Measurements from ENCODE around the gene MT2A. TPM values are rescaled to one million over a fixed set of nuclear protein-coding genes. Genes with fewer than 3 reads are reported as not detected.
A peak's percentile ranks its signal among the peaks of the same experiment; 100 is the strongest.
"Not testable (repeated sequence)": the region's sequence is repeated elsewhere in the genome, so short reads cannot be mapped to it uniquely, and the experiment has no call there.

MT2A gene
- total RNA-seq, 1 donor from 2014 or later: 419 TPM

DNA sequence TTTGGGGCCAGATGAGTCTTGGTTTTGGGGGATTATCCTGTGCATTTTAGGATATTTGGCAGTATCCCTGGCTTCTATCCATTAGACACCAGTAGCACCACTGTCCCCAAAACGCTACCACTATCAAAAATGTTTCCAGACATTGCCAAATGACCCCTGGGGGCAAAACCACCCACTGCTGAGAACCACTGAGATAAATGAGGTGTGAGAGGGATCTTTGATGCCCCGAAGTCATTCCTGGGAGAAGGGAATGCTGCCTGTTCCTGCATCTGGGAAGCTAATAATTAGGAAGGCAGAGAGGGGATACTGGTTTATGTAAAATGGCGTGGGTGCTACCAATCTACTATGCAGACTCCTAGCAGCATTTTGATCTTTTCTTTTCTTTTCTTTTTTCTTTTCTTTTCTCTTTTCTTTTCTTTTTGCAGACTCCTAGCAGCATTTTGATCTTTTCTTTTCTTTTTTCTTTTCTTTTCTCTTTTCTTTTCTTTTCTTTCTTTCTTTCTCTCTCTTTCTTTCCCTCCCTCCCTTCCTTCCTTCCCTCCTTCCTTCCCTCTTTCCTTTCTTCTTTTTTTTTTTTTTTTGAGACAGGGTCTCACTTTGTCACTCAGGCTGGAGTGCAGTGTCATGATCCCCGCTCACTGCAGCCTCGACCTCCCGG, 27.9 kb upstream of the MT2A start:
- H3K9me3 Mint-ChIP-seq (ENCODE audit: unreplicated experiment): no peaks in the 10 kb centered on the region
- H3K4me3 Mint-ChIP-seq (ENCODE audit: unreplicated experiment): no peak overlapping the region
- H3K36me3 Mint-ChIP-seq (ENCODE audit: unreplicated experiment): no peaks in the 10 kb centered on the region
- peaks cover 8% of the 10 kb centered on the region for H3K27me3 Mint-ChIP-seq (ENCODE audit: unreplicated experiment)
- TF ChIP-seq, protein P1, sequence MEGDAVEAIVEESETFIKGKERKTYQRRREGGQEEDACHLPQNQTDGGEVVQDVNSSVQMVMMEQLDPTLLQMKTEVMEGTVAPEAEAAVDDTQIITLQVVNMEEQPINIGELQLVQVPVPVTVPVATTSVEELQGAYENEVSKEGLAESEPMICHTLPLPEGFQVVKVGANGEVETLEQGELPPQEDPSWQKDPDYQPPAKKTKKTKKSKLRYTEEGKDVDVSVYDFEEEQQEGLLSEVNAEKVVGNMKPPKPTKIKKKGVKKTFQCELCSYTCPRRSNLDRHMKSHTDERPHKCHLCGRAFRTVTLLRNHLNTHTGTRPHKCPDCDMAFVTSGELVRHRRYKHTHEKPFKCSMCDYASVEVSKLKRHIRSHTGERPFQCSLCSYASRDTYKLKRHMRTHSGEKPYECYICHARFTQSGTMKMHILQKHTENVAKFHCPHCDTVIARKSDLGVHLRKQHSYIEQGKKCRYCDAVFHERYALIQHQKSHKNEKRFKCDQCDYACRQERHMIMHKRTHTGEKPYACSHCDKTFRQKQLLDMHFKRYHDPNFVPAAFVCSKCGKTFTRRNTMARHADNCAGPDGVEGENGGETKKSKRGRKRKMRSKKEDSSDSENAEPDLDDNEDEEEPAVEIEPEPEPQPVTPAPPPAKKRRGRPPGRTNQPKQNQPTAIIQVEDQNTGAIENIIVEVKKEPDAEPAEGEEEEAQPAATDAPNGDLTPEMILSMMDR (IDR thresholded peaks at IDR 0.05): no peak
- DNase-seq (ENCODE audit: extremely low spot score, unreplicated experiment): no peak
- no peaks in the 10 kb centered on the region for H3K4me1 Mint-ChIP-seq (ENCODE audit: unreplicated experiment)
- H3K27ac Mint-ChIP-seq (ENCODE audit: unreplicated experiment): no peak overlapping the region

DNA sequence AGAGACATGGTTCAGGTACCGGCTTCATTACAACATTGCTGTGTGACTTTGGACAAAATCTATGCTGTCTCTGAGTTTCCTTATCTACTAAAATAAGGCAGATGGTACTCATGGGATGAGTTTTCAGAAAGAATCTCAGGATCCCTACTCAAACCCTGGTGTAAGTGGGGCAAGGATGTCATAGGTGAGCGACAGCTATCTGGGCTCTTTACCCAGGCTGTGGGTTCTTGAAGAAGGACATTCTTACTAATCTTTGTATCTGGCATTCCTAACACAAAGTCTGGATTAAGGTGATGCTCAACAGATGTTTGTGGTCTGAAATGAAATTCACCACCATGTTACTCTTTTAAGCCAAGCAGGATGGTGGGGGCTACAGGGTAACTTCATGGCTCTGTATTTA, 25.5 kb upstream of the MT2A start:
- H3K27ac Mint-ChIP-seq (ENCODE audit: unreplicated experiment): peak overlapping the region; percentile 75
- H3K4me3 Mint-ChIP-seq (ENCODE audit: unreplicated experiment); H3K4me1 Mint-ChIP-seq (ENCODE audit: unreplicated experiment); H3K36me3 Mint-ChIP-seq (ENCODE audit: unreplicated experiment); DNase-seq (ENCODE audit: extremely low spot score, unreplicated experiment); H3K9me3 Mint-ChIP-seq (ENCODE audit: unreplicated experiment): not testable (repeated sequence)
- peaks cover 27% of the 10 kb centered on the region for H3K27me3 Mint-ChIP-seq (ENCODE audit: unreplicated experiment)

DNA sequence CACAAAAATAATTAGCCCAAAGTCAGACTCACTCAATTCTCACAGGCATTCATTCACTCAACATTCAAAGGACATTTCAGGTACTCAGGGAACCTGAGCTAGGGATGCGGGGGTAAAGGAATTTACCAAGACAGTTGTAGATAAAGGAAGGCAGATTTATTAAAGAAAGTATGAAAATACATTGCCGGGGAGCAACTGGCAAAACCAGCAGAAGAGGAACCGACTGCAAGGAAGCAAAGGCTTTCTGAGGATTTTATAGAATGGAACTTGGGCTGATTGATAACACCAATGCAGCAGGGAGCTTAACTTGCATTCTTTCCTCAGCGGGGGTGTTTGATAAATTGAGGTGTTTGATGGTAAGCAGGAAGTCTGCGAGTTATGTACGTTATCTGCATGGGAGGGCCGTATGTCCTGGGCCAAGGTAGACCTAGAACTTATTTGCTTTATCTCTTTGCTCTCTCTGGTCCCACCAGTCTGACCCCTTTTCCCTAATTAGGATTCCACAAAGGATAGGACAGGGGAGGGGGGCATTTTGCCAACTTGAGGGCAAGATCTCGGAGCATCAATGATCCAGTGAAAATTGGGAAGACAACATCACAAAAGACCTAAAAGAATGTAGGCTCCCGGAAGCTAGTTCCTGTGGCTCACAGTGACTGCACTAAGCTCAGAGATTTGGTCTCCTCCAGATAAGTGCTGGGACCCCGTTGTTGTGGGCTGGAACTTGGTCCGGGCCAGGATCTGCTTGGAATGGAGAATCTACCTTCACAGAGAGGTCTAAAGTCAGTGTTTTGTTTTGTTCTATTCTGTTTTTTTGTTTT, 24.8 kb upstream of the MT2A start:
- no peak for DNase-seq (ENCODE audit: extremely low spot score, unreplicated experiment)
- Mint-ChIP-seq H3K27ac (ENCODE audit: unreplicated experiment) (no peak overlapping the region), H3K9me3 (ENCODE audit: unreplicated experiment) (no peaks in the 10 kb centered on the region), H3K27me3 (ENCODE audit: unreplicated experiment) (peaks cover 30% of the 10 kb centered on the region), H3K4me1 (ENCODE audit: unreplicated experiment) (no peaks in the 10 kb centered on the region), H3K4me3 (ENCODE audit: unreplicated experiment) (no peak overlapping the region), H3K36me3 (ENCODE audit: unreplicated experiment) (no peaks in the 10 kb centered on the region)
- TF ChIP-seq, protein P1 (IDR thresholded peaks at IDR 0.05): no peak

DNA sequence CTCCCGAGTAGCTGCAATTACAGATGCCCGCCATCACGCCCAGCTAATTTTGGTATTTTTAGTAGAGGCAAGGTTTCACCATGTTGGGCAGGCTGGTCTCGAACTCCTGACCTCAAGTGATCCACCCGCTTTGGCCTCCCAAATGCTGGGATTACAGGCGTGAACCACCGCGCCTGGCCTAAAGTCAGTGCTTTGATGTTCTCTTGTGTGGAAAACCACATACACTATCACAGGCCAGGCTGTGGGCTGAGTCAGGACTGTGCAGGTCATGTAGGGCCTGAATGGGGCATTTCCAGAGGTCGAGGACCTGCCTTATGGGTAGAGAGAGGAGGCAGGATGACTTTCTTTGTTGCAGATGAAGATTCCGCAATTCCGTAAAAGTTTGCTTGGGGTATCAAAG, 24.1 kb upstream of the MT2A start:
- H3K27me3 Mint-ChIP-seq (ENCODE audit: unreplicated experiment): peaks cover 34% of the 10 kb centered on the region
- H3K36me3 Mint-ChIP-seq (ENCODE audit: unreplicated experiment): no peaks in the 10 kb centered on the region
- TF ChIP-seq, protein P1 (IDR thresholded peaks at IDR 0.05): no peak
- H3K4me3 Mint-ChIP-seq (ENCODE audit: unreplicated experiment): no peak overlapping the region
- no peak for DNase-seq (ENCODE audit: extremely low spot score, unreplicated experiment)
- no peaks in the 10 kb centered on the region for H3K9me3 Mint-ChIP-seq (ENCODE audit: unreplicated experiment)
- H3K27ac Mint-ChIP-seq (ENCODE audit: unreplicated experiment): no peak overlapping the region
- peaks cover 3% of the 10 kb centered on the region for H3K4me1 Mint-ChIP-seq (ENCODE audit: unreplicated experiment)

DNA sequence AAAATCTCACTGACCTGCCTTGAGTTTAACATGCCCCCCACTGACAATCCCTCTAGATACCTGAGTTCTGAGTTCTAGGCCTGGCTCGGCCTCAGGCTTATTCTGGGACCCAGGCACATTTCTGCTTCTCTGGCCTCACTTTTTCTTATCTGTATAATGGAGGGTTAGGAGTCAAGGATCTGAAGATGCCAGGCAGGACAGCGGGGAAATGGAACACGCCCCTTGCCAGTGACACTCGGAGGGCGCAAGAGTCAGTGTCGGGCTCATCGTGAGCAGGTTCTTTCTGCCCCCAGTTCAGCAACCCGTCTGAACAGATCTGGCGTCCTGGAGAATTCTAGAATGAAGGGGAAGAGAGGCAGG, 19.6 kb upstream of the MT2A start:
- Mint-ChIP-seq H3K36me3 (ENCODE audit: unreplicated experiment) (no peaks in the 10 kb centered on the region), H3K9me3 (ENCODE audit: unreplicated experiment) (no peaks in the 10 kb centered on the region), H3K4me3 (ENCODE audit: unreplicated experiment) (peak overlapping the region; percentile 71), H3K4me1 (ENCODE audit: unreplicated experiment) (peaks cover 9% of the 10 kb centered on the region), H3K27ac (ENCODE audit: unreplicated experiment) (no peak overlapping the region), H3K27me3 (ENCODE audit: unreplicated experiment) (peaks cover 45% of the 10 kb centered on the region)
- TF ChIP-seq, protein P1 (IDR thresholded peaks at IDR 0.05): no peak
- DNase-seq (ENCODE audit: extremely low spot score, unreplicated experiment): no peak
